Neural cell (in vitro differentiated cells): ENCODE results near the gene CFAP100. TPM values are rescaled to one million over a fixed set of nuclear protein-coding genes. Genes with fewer than 3 reads are reported as not detected.
A peak's percentile ranks its signal among the peaks of the same experiment; 100 is the strongest.

Experiments
- H2AFZ ChIP-seq: fragments of 200-600, 300-800 bp; sonication (generic), shearing (Covaris generic); 2 replicates; pipeline ENCODE4 v1.6.0; 2014; ENCODE audit warnings: low read depth, mild to moderate bottlenecking, antibody characterized with exemption, low read length, moderate library complexity
- H3F3A ChIP-seq: fragments of 200-600 bp; shearing (Covaris generic); 2 replicates; pipeline ENCODE4 v1.6.1; 2016; ENCODE audit warnings: mild to moderate bottlenecking, moderate library complexity, mixed read lengths, antibody characterized with exemption, low read length; ENCODE audit not compliant: insufficient read depth, poor library complexity, severe bottlenecking
- H3K27ac ChIP-seq: fragments of 200-600, 300-800 bp; sonication (generic), shearing (Covaris generic); 2 replicates; pipeline ENCODE4 v1.5.1; 2014; ENCODE audit warnings: mild to moderate bottlenecking, low read length, moderate library complexity
- H3K27me3 ChIP-seq: fragments of 300-800, 200-600 bp; sonication (generic), shearing (Covaris generic); 2 replicates; pipeline ENCODE4 v1.6.0; 2014; ENCODE audit warnings: mild to moderate bottlenecking, low read depth, low read length, moderate library complexity; ENCODE audit not compliant: insufficient read depth
- H3K36me3 ChIP-seq: fragments of 300-800, 200-600 bp; sonication (generic), shearing (Covaris generic); 2 replicates; pipeline ENCODE4 v1.5.1; 2014; ENCODE audit warnings: mild to moderate bottlenecking, antibody characterized with exemption, low read length, moderate library complexity; ENCODE audit not compliant: insufficient read depth
- H3K4me2 ChIP-seq: fragments of 300-800, 200-600 bp; sonication (generic), shearing (Covaris generic); 2 replicates; pipeline ENCODE4 v1.6.0; 2014; ENCODE audit warnings: mild to moderate bottlenecking, low read length
- H3K4me3 ChIP-seq: fragments of 300-800, 200-600 bp; sonication (generic), shearing (Covaris generic); 2 replicates; pipeline ENCODE4 v1.5.1; 2014; ENCODE audit warnings: mild to moderate bottlenecking, low read length, moderate library complexity
- H3K79me2 ChIP-seq: fragments of 200-600 bp; shearing (Covaris generic); replicated peaks from 2 replicates; pipeline ENCODE4 v1.6.0; 2014; ENCODE audit warnings: mild to moderate bottlenecking, low read length, moderate library complexity; ENCODE audit not compliant: insufficient read depth
- H3K9ac ChIP-seq: fragments of 300-800, 200-600 bp; sonication (generic), shearing (Covaris generic); 2 replicates; pipeline ENCODE4 v1.6.1; 2016; ENCODE audit warnings: mild to moderate bottlenecking, low read length, mixed read lengths
- H3K9me2 ChIP-seq: fragments of 200-600 bp; shearing (Covaris generic); 2 replicates; pipeline ENCODE4 v1.6.1; 2016; ENCODE audit warnings: mild to moderate bottlenecking, low read length, mixed read lengths; ENCODE audit not compliant: insufficient read depth
- H3K9me3 ChIP-seq: fragments of 200-600, 300-800 bp; sonication (generic), shearing (Covaris generic); 2 replicates; pipeline ENCODE4 v1.6.1; 2016; ENCODE audit warnings: mild to moderate bottlenecking, mixed run types, low read length, moderate library complexity, mixed read lengths
- H4K20me1 ChIP-seq: fragments of 200-600 bp; shearing (Covaris generic); 2 replicates; pipeline ENCODE4 v1.6.1; 2016; ENCODE audit warnings: mild to moderate bottlenecking, mixed run types; ENCODE audit not compliant: insufficient read depth
- CTCF ChIP-seq: fragments of 450-650 bp; IDR thresholded peaks from 2 replicates; pipeline ENCODE4 v1.5.1; 2014; ENCODE audit warnings: antibody characterized with exemption, mild to moderate bottlenecking, moderate library complexity; ENCODE audit not compliant: poor library complexity, severe bottlenecking
- EP300 ChIP-seq: fragments of 450-650 bp; conservative IDR thresholded peaks from 2 replicates; pipeline ENCODE4 v1.6.1; 2014; ENCODE audit warnings: antibody characterized with exemption, mild to moderate bottlenecking, moderate library complexity; ENCODE audit not compliant: poor library complexity, severe bottlenecking
- EZH2 ChIP-seq: fragments of 200-600, 300-800 bp; shearing (Covaris generic), sonication (generic); IDR thresholded peaks from 2 replicates; pipeline ENCODE4 v1.6.1; 2014; ENCODE audit warnings: antibody characterized with exemption, low read length, borderline replicate concordance, mild to moderate bottlenecking; ENCODE audit not compliant: insufficient read depth, poor library complexity, severe bottlenecking
- MXI1 ChIP-seq: fragments of 450-650 bp; conservative IDR thresholded peaks from 2 replicates; pipeline ENCODE4 v1.6.1; 2014; ENCODE audit warnings: antibody characterized with exemption, mild to moderate bottlenecking; ENCODE audit not compliant: poor library complexity, severe bottlenecking
- POLR2AphosphoS5 ChIP-seq: IDR thresholded peaks from 2 replicates; pipeline ENCODE4 v1.6.1; 2012
- RAD21 ChIP-seq: fragments of 450-650 bp; conservative IDR thresholded peaks from 2 replicates; pipeline ENCODE4 v1.6.1; 2014; ENCODE audit warnings: antibody characterized with exemption, mild to moderate bottlenecking, moderate library complexity
- REST ChIP-seq: IDR thresholded peaks from 2 replicates; pipeline ENCODE4 v1.6.1; 2012; ENCODE audit warnings: borderline replicate concordance
- SMC3 ChIP-seq: fragments of 450-650 bp; conservative IDR thresholded peaks from 2 replicates; pipeline ENCODE4 v1.6.1; 2014; ENCODE audit warnings: antibody characterized with exemption, mild to moderate bottlenecking, moderate library complexity; ENCODE audit not compliant: poor library complexity
- TAF1 ChIP-seq: IDR thresholded peaks from 2 replicates; pipeline ENCODE4 v1.6.1; 2012; ENCODE audit warnings: low read depth
- polyA plus RNA-seq: library from polyadenylated mRNA; depleted of rRNA; stranded (reverse); fragments of >200 nt; gene quantifications from 2 replicates; pipeline ENCODE4 v1.2.3, GENCODE V29; 2014

Gene CFAP100
- polyA plus RNA-seq, 1 donor from 2014 or later: not detected

DNA sequence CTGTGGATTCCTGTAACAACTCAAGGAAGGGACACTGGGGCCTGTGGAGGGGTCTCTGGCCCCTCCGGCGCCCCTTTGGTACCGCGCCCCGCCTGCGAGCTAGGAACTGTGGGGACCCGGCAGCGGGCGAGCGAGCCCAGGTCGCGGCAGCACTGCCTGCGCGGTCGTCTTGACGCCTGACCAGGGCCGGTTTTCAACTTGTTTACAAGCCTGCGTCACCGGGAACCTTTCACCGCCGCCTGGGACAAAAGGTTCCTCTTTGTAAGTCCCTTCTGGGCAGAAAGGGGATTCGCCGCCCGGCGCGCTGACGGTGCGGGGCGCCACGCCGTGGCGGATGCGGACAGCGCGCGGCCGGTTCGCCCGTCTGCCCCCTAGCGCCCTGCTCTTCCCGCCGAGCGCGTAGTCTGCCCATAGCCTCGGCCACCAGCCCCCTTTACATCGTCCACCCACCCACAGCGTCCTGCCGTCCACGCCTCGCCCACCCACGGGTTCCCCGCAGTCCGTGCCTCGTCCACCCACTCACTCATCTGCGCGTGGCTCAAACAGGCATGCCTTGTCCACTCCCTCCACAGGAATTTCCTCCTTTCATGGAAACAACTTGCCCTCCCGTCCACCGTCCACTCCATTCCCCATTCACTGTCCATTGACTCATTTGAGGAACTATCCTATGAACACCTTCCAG is 5.5 kb upstream of the CFAP100 start:
- TF ChIP-seq EZH2: no peak
- peak; percentile 84 for TF ChIP-seq CTCF
- TF ChIP-seq RAD21: peak; percentile 78
- peak; percentile 81 for TF ChIP-seq SMC3

DNA sequence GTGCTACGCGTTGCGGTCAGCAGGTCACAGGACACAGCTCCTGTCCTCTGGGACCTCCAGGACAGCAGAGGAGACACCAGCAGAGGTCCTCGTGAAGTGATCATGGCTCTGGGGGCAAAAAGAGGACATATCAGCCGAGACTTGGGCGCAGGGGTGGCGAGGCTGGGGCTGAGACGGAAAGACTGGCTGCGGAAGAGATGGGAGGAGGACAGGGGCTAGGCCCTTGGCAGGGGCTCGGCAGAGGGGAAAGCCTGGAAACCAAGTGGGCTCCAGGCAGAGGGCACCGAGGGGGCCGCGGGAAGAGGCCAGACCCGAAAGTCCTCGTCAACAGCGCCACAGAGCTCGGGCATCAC is 4.9 kb upstream of the CFAP100 start:
- no peak overlapping the region for H3K9ac ChIP-seq
- no peak for TF ChIP-seq POLR2AphosphoS5
- no peak for TF ChIP-seq MXI1
- TF ChIP-seq SMC3: no peak
- TF ChIP-seq EP300: no peak
- no peak for TF ChIP-seq TAF1
- TF ChIP-seq EZH2: no peak
- TF ChIP-seq CTCF: no peak
- TF ChIP-seq REST: no peak
- no peak for TF ChIP-seq RAD21
- H3K9me2 ChIP-seq: no peaks in the 10 kb centered on the region
- no peaks in the 10 kb centered on the region for H3K9me3 ChIP-seq
- no peaks in the 10 kb centered on the region for H4K20me1 ChIP-seq
- no peaks in the 10 kb centered on the region for H3K79me2 ChIP-seq
- no peaks in the 10 kb centered on the region for H3K27me3 ChIP-seq
- no peaks in the 10 kb centered on the region for H3F3A ChIP-seq
- H3K27ac ChIP-seq: no peak overlapping the region
- H3K4me3 ChIP-seq: no peak overlapping the region
- H2AFZ ChIP-seq: no peak overlapping the region
- H3K36me3 ChIP-seq: no peaks in the 10 kb centered on the region
- no peak overlapping the region for H3K4me2 ChIP-seq

More for the DNA sequence above, 5.5 kb upstream of the CFAP100 start:
- Histone ChIP-seq H3K27ac (no peak overlapping the region), H3K36me3 (no peaks in the 10 kb centered on the region), H3K4me3 (peak overlapping the region; percentile 50), H3K9me3 (no peaks in the 10 kb centered on the region), H3K4me2 (no peak overlapping the region), H3K9me2 (no peaks in the 10 kb centered on the region), H3F3A (no peaks in the 10 kb centered on the region), H3K79me2 (no peaks in the 10 kb centered on the region), H3K27me3 (no peaks in the 10 kb centered on the region), H2AFZ (no peak overlapping the region), H4K20me1 (no peaks in the 10 kb centered on the region), H3K9ac (no peak overlapping the region)
